Esophagus squamous epithelium (tissue), 4 donors: ENCODE measurements around the gene MYL10.

Experiments used
- POLR2A ChIP-seq, 4 donors: fragments of 450-650 bp; IDR thresholded peaks; one replicate each; pipeline ENCODE4 v1.6.1; 2017; ENCODE audit warnings: antibody characterized with exemption in 4 of 4, mild to moderate bottlenecking in 4 of 4, moderate library complexity in 3 of 4
- TF ChIP-seq, protein P1 (sequence below), 6 experiments: fragments of 450-650 bp in 4 of 6; fragments of 200-600 bp in 2 of 6; sonication (generic) in 2 of 6; IDR thresholded peaks; one replicate each; pipeline ENCODE4 v1.5.1; 2016 to 2019; ENCODE audit warnings: antibody characterized with exemption in 6 of 6, mild to moderate bottlenecking in 4 of 6, moderate library complexity in 4 of 6

DNA sequence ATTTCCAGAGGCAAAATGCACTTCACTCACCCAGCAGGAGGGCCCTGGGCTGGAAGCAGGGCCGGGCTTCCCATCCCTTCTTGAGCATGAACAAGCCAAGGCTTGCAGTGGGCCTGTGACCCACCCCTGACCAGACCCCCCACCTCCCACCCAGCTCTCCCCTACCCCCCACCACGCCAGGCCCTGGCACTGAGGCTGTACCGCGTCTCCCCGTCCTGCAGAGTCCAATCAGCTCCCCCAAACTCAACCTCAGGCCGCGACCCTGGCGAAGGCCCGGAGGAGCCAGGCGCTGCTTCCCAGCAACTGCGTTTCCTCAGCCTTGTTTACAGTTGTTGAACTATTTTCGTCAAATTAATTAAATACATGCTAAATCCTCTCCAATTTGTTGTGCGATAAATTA is 16.9 kb upstream of the MYL10 start:
- TF ChIP-seq, protein P1, sequence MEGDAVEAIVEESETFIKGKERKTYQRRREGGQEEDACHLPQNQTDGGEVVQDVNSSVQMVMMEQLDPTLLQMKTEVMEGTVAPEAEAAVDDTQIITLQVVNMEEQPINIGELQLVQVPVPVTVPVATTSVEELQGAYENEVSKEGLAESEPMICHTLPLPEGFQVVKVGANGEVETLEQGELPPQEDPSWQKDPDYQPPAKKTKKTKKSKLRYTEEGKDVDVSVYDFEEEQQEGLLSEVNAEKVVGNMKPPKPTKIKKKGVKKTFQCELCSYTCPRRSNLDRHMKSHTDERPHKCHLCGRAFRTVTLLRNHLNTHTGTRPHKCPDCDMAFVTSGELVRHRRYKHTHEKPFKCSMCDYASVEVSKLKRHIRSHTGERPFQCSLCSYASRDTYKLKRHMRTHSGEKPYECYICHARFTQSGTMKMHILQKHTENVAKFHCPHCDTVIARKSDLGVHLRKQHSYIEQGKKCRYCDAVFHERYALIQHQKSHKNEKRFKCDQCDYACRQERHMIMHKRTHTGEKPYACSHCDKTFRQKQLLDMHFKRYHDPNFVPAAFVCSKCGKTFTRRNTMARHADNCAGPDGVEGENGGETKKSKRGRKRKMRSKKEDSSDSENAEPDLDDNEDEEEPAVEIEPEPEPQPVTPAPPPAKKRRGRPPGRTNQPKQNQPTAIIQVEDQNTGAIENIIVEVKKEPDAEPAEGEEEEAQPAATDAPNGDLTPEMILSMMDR (IDR thresholded peaks at IDR 0.05): no peak
- no peak for TF ChIP-seq POLR2A (IDR thresholded peaks at IDR 0.05)
